Measurements from ENCODE around the gene WNT5A. TPM values are rescaled to one million over a fixed set of nuclear protein-coding genes. Genes with fewer than 3 reads are reported as not detected.

WNT5A gene
- total RNA-seq, 1 donor from 2014 or later = 44.6 TPM

GRCh38 chr3:55482496-55483195 lies 4.5 kb downstream of the WNT5A start:
- no peak for DNase-seq (ENCODE audit: extremely low read depth, low read depth, low spot score)

GRCh38 chr3:55481744-55482495 lies 5.2 kb downstream of the WNT5A start:
- DNase-seq (ENCODE audit: extremely low read depth, low read depth, low spot score) = no peak

GRCh38 chr3:55480911-55481743 lies 6.0 kb downstream of the WNT5A start:
- DNase-seq (ENCODE audit: extremely low read depth, low read depth, low spot score) = no peak

GRCh38 chr3:55477306-55478303 lies 9.5 kb downstream of the WNT5A start:
- DNase-seq (ENCODE audit: extremely low read depth, low read depth, low spot score) = no peak

- no peak for DNase-seq (ENCODE audit: extremely low read depth, low read depth, low spot score)
Measured at GRCh38 chr3:55476515-55476914, 10.6 kb downstream of the WNT5A start.

- DNase-seq (ENCODE audit: extremely low read depth, low read depth, low spot score) = no peak
Measured at GRCh38 chr3:55474213-55474632, 12.9 kb downstream of the WNT5A start.

GRCh38 chr3:55473788-55474187 lies 13.3 kb downstream of the WNT5A start:
- no peak for DNase-seq (ENCODE audit: extremely low read depth, low read depth, low spot score)

GRCh38 chr3:55471522-55472280 lies 15.4 kb downstream of the WNT5A start:
- no peak for DNase-seq (ENCODE audit: extremely low read depth, low read depth, low spot score)

- DNase-seq (ENCODE audit: extremely low read depth, low read depth, low spot score) = no peak
Measured at GRCh38 chr3:55471084-55471483, 16.0 kb downstream of the WNT5A start.

GRCh38 chr3:55469957-55470526 lies 17.1 kb downstream of the WNT5A start:
- no peak for DNase-seq (ENCODE audit: extremely low read depth, low read depth, low spot score)

GRCh38 chr3:55468251-55468650 lies 18.9 kb downstream of the WNT5A start:
- no peak for DNase-seq (ENCODE audit: extremely low read depth, low read depth, low spot score)

GRCh38 chr3:55467099-55467498 lies 20.0 kb downstream of the WNT5A start:
- DNase-seq (ENCODE audit: extremely low read depth, low read depth, low spot score) = no peak

- no peak for DNase-seq (ENCODE audit: extremely low read depth, low read depth, low spot score)
Measured at GRCh38 chr3:55466526-55466925, 20.6 kb downstream of the WNT5A start.

- DNase-seq (ENCODE audit: extremely low read depth, low read depth, low spot score) = no peak
Measured at GRCh38 chr3:55461896-55462295, 25.2 kb downstream of the WNT5A start.

- no peak for DNase-seq (ENCODE audit: extremely low read depth, low read depth, low spot score)
Measured at GRCh38 chr3:55459838-55460237, 27.3 kb downstream of the WNT5A start.

GRCh38 chr3:55458181-55458790 lies 28.8 kb downstream of the WNT5A start:
- no peak for DNase-seq (ENCODE audit: extremely low read depth, low read depth, low spot score)

- no peak for DNase-seq (ENCODE audit: extremely low read depth, low read depth, low spot score)
Measured at GRCh38 chr3:55455915-55456314, 31.2 kb downstream of the WNT5A start.

GRCh38 chr3:55454611-55455010 lies 32.5 kb downstream of the WNT5A start:
- DNase-seq (ENCODE audit: extremely low read depth, low read depth, low spot score) = no peak

Data from glomerular endothelial cell (primary cell).